ENCODE data around the gene IMPACT.

Gene IMPACT, protein sequence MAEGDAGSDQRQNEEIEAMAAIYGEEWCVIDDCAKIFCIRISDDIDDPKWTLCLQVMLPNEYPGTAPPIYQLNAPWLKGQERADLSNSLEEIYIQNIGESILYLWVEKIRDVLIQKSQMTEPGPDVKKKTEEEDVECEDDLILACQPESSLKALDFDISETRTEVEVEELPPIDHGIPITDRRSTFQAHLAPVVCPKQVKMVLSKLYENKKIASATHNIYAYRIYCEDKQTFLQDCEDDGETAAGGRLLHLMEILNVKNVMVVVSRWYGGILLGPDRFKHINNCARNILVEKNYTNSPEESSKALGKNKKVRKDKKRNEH

DNA sequence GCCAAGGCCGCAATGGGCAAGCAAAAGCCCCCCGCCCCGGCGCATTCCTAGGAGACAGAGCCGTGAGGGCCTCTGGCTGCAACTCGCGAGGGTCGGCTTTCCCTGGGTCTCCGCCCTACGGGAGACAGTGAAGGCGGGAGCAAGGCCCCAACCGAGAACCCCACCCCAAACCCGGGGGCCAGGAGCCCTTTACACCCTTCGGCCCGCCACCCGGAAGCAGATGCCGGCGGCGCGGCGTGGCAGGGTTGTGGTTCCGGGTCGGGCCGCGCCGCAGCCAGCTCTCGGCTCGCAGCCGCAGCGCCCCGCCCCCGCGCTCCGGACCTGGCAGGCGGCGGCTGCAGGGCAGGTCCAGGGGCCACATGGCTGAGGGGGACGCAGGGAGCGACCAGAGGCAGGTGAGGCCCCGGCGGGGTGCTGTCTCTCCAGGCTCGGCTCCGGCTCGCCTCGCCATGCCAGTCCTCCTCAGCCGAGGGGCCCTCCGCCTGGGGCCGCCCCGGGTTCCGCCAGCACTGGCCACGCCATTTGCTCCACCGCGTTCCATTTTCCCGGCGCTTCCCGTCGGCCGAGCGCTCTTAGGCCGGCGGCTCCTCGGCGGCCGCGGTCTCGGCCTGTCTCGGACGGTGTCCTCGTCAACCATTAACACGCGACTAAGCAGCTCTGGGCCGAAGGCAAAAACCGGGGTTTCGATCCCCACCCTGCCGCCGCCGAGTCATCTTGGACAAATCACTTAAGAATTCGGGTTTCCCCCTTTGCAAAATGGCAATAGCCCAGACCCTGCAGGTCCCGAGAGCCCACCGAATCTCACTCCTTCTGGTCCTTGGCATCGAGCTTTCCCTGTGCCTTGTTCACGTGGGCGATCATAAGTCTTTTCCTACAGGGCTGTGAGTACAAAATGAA, at the start of gene IMPACT:
Gene IMPACT (plus strand): TSS at position 273 of the 897 bp plus-strand sequence. CDS start 87 bp downstream, at position 360.
- DNase-seq, result peak; percentile 92

DNA sequence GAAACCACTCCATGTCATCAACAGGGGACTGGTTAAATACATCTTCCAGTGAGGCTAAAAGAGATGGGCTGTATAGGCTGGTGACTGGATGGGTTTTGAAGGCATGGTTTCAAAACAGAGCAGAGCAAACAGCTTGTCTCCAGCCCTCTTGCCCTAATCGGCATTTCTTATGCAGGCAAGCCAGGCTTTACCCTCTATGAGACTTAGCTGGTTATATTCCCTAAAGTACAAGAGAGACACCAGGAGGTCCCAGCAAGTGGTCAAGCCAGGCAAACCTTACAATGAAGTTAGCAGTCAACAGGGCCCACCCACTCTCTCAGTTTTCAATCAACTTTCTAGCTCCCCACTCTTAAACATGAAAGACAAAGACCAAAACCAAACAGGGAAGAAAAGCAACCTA, 47.9 kb upstream of the IMPACT start:
- DNase-seq, result no peak

DNA sequence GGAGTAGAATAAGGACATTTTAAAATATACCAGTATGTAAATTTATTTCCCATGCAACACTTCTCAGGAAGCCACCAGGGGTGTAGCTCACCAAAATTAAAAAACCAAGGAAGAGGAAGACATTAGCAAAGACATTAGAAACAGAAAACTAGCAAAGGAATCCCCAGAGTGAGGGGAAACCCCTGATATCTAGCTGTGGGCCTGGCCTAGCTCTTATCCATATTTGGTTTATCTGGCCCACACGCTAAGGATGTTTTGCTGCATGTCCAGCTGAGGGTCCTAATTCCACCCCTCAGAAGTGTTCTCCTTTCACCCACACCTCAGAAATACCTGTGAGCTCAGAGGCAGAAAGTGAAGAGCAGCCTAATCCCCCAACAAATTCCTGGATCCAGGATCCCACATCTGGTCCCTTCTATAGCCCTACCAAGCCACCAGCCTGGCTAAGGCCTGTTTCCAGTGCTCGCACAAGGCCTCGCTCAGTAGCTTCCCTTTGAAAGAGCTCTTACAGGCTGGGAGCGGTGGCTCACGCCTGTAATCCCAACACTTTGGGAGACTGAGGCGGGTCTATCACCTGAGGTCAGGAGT, 46.2 kb upstream of the IMPACT start:
- peak; percentile 9 for DNase-seq

DNA sequence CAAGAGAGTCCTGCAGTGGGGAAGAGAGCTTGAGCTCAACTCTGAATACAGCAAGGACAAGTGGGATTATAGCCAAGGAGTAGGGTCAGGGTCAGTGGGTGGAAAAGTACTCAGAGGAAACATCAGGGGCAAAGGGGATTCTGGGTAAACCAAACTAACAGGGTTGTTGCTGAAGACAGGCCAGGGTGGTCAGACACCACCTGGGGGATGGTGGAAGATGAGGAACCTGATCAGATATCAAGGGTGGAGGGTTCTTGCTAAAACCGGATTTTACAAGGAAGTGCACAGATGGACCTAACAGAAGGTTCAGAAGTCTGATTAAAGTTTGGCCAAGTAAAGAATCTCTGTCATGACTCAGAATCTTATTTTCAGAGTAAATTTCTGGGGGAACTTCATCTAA, 45.3 kb upstream of the IMPACT start:
- no peak for DNase-seq

DNA sequence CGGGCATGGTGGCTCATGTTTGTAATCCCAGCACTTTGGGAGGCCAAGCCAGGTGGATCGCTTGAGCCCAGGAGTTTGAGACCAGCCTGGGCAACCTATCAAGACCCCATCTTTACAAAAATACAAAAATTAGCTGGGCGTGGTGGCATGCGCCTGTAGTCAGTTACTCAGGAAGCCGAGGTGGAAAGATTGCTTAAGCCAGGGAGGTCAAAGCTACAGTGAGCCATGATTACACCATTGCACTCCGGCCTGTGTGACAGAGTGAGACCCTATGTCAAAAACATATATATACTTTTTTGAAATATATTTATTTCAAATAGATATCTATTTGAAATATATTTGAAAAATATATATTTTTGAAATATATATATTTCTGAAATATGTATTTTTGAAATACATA, 39.8 kb upstream of the IMPACT start:
- peak; percentile 16 for DNase-seq

DNA sequence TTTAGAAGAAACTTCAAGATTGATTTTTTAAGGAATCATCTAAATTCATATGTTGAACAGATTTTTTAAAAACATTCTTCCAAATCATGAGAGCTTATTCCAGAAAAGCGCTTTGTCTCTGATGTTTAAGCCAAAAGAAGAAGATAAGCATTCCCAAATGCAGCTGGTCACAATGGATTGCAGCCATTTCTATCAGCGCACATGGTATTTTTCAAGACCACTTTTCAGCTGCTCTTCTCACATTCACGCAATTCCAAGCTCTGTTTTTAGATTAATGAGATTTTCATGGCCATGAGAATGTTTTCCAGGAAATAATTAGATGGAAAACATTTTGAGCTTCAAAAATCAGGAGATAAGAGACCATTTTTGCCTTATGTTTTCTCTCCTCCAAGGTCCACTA, 37.5 kb upstream of the IMPACT start:
- DNase-seq, result no peak

DNA sequence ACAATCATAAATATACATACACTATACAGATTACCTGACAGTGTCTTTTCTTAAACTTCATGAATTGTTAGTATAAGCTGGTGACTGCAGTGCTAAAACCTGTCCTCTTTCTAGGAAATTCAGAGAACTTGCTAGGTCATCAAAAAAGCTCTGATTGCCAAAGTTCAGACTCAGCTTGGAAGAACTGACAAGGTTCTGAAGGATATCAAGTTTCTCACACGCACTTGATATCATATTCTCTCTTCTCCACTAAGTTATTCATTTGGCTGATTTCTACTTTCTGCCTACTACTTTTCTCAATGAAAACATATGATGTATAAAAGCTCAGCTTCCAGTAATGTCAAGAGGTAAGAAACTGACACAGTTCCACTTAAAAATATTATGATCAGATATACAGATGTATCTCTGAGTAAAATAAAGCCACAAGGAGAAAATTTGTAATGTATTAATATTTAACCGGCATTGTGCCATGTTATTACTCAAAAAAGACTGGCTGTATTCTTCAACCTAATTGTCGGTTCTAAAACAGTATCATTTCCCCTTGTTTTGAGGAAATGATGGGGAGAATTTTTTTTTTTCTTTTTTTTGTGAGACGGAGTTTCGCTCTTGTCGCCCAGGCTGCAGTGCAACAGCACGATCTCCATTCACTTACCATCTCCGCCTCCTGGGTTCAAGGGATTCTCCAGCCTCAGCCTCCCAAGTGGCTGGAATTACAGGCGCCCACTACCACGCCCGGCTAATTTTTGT, 31.2 kb upstream of the IMPACT start:
- peak; percentile 75 for DNase-seq

DNA sequence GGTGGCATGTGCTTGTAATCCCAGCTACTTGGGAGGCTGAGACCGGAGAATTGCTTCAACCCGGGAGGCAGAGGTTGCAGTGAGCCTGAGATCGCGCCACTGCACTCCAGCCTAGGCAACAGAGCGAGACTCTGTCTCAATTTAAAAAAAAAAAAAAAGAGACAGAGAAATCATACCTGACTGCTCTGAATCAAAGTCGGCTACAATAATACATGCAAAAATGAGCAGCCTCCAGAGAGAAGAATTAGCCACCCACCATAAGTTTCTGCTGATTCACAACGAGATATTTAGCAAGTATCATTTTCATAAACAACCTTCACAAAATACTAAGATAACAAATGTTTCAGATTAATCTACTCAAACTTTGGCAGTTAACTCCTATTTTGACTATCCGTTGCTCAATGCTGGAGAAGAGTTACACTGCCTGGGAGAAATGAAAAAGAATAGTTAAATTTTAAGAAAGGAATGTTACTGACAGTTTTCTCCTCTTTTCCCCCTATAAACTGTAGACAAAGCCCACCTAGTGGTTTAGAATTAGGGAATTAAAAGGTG, 30.3 kb upstream of the IMPACT start:
- peak; percentile 9 for DNase-seq

DNA sequence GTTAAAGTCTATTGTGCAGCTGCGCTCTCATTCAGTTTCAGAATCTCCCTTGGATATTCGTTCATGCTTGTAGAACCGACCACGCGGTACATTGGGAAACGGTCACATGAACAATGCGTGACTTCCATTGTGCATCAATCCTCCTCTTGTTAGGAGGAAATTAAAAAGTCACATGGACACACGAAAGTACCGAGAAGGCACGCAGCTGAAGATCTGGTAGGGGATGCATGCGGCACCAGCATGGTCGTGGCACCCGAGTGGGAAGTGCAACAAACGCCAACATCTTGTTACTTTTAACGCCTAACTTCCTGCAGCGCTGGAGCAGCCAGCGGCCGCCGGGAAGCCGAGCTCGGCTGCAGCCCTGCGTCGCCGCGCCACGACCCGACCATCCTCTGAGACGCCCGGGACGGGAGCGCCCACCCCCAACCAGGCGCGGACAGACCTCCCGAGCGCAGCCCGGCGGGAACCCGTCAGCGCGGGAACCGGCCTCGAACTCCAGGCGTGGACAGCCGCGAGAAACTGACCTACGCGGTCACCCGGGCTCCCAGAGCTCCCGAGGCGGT, 29.3 kb upstream of the IMPACT start:
- DNase-seq, result peak; percentile 94

DNA sequence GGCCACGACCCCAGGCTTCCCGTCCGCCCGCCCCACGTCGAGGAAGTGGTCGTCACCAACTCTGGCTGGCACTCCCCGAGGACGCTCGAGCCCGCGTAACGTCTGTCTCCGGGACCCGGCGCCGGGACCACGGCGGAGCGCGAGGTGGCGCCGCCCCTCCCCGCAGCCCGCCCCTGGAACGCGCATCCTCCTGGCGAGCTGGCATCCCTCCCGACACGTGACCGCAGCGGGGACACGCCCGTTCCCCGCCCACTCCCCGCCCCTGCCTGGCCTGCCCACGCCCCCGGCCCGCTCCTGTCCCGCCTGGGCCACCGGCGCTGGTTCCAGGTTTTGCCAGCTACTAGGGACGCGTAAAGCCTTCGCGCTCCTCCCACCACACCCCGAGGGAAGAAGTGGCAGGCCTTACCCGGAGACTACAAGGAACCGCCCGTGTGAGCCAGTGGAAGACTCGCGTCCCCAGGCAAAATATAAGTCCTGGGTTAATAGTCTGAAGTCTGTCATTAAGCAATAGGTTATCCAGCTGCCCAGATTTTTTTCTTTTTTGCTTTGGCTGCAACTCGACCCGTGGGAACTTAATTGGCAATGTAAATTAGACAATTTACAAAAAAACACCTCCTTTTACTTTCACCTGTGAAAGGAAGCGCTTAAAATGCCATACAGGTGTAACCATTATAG, 28.6 kb upstream of the IMPACT start, which contains the start of gene OSBPL1A:
Gene OSBPL1A (minus strand): TSS at position 131 of the 675 bp plus-strand sequence. CDS start 20,291 bp downstream, outside the sequence.
- DNase-seq, result peak; percentile 95

DNA sequence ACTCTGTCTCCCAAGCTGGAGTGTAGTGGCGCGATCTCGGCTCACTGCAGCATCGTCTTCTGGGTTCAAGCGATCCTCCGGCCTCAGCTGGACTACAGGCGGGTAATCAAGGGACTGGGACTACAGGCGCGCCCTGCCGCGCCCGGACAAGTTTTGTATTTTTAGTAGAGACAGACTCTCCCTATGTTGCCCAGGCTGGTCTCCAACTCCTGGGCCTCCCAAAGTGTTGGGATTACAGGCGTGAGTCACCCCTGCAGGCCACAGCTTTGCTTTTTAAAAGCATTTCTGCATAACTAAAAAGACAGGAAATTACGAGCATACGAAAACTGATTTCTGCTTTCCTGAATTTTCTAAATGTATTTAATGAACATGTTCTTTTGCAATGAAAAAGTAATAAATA, 27.9 kb upstream of the IMPACT start:
- DNase-seq, result peak; percentile 24

DNA sequence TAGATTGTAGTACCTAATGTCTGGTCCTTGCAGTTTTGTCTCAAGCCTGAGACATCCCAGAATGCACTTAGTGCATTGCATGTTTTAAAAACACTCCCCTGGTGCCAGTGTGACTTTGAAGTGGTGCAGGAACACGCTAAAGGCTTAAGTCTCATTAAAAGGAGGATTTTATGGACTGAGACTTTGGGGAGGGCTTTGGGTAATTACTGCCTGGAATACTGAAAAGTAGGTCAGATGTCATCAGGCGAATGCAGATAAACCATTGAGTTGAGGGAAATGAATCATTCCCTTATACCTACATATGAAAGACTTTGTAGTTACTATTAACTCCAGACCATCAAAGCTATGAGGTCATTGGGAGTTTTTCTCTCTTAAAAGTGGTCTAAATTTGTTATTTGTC, 25.9 kb upstream of the IMPACT start:
- no peak for DNase-seq

DNA sequence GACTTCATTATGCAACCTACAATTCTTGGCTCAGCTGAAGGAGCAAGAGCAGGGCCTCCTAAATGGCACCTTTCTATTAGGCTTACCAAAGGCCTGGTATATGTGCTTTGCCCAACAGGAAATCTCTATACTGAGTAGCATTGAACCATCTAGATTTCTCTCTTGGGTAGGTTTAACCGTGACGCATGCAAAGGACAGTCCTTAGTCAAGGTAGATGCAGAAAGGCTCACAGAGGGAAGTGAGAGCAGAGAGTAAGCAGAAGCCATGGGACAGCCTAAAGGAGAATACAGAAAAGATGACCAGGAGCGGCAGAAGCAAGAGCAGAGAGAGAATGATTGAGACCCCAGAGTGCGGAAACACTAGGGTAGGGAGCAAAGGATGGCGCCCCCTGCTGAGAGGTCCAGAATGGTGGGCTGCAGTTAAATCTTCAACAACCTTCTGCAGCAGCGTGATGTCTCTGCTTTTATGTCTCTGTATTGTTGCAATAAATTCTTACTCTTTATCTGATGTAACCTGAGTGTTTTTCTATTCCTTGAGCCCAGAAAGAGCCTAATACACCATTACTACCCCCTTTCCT, 24.2 kb upstream of the IMPACT start:
- peak; percentile 16 for DNase-seq

DNA sequence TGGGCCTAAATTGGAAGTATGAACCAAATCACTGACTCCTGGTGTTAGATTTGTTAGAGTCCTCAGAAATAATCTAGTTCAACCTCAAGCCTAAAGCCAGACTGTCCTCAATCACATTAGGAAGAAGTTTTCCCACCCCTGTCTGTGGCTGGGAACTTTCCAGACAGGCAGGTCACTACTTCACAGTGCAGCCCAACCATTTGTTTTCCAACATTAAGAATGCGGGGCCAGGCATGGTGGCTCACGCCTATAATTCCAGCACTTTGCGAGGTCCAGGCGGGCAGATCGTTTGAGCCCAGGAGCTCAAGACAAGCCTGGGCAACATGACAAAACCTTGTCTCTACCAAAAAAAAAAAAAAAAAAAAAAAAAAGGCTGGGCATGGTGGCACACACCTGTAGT, 23.4 kb upstream of the IMPACT start:
- no peak for DNase-seq

DNA sequence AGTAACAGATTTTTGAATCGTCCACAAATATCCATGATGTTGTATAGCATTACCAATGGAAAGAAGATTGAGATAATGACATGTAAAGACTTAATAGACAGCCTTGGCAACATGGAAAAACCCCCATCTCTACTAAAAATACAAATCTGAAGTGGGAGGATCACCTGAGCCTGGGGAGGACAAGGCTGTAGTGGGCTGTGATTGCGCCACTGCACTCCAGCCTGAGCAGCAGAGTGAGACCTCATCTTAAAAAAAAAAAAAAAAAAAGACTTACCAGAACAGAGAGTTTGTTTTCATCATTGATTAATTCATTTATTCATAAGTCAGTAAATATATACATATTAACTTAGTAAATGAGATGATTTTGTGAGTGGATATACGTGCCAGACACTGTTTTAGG, 21.9 kb upstream of the IMPACT start:
- no peak for DNase-seq

DNA sequence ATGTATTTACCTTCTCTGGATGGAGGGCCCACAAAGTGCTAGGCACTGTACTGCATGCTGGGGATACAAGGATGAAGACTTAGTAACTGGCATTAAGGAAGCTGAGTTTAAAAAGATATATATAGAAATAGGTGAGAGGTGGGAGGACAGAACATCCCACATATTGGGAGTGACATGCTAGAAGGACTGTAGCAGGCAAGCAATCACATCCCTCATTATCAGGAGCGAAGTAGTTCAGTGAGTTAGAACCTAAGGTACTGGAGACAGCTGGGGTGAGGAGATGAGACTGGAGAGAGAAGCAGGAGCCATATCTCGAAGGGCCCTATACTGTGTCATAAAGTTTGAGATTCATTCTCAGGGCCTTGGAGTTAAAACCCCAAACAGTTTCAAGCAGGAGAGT, 18.0 kb upstream of the IMPACT start:
- DNase-seq, result no peak

DNA sequence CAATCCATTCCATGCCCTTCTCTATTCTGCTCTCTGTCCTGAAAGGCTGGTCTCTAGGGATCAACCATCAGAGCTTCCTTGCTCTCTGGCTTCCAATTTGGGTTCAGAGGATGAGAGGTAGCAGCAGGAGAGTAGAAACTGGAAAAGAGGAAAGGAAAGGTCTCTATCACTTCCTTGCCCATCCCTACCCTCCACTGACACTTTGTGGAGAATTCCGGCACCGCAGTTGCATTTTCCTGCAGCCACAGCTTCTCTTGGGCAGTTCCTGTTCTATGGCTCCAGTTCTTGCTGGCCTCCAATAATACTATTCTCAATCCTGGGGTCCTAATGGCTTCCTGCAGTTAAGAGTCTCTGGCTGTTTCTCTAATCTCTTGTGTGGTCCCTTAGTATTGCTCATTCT, 13.3 kb upstream of the IMPACT start:
- DNase-seq, result no peak

DNA sequence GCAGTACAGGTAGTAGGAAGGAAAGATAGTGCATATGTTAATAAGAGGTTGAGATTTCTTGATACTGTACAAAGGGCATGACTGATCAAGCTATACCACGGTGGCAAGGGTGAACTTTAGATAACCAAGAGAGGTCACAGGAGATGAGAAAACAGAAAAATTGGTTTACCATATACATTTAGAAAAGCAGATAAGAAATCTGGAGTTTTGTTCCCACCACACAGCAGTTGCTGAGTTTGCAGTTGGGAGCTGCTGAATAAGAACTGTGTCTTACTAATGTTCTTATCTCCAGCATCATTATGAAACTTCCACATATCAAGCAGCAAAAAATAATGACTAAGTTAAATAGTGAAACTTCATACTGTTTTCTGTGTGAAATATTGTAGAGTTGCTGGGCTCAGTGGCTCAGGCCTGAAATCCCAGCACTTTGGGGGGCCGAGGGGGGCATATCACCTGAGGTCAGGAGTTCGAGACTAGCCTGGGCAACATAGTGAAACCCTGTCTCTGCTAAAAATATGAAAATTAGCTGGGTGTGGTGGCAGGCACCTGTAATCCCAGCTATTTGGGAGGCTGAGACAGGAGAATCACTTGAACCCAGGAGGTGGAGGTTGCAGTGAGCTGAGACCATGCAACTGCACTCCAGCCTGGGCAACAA, 12.0 kb upstream of the IMPACT start:
- no peak for DNase-seq

DNA sequence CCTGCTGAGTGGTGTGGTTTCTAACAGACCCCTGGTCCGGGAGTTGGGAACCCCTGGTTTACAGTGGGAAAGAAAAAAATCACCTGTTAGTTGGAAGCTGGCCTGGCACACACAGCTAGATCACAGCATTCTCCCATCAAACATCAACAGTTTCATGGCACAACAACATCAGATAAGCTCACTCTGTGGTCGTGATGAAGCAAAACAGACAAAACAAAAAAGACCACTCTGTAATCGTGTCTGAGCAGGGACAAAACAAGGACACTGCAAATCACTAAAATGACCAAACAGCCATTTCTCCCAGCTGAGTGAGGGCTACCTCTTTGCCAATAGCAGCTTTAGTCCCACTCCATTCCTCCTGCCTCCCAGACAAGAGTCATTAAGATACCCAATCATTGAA, 9.0 kb upstream of the IMPACT start:
- no peak for DNase-seq

DNA sequence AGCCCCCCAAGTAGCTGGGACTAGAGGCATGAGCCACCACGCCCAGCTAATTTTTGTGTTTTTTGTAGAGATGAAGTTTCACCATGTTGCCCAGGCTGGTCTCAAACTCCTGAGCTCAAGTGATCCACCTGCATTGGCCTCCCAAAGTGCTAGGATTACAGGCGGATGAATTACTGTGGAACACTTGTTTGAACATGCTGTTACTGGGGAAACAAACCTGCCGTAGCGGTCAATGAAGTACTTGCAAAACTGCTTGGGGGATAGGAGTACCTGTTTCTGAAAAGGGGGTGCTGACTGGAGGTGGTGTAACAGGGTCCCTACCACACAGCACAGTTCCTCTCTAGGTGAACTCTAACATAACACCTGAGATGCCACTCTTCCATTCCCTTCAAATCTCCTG, 5.9 kb upstream of the IMPACT start:
- DNase-seq, result no peak

DNA sequence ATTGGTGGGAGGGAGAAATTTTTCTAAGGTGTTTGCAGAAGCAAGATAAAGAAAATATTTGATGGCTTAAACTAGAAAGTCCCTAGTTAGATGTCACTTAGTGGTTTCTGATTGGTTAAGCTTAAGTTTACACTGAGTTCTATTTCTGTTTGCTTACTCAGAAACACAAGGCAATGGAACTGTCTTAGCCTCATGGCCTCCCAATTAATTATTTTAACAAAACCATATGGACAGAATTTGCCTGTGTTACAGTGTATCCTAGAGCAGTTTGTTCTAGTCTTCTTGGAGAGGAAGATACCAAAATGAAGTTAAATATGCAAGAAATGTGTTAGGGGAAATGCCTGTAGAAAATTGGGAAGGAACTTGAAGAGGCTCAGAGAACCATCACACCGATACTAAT, 4.6 kb upstream of the IMPACT start:
- no peak for DNase-seq
